K562 (cell line): Measurements from ENCODE around the gene RCOR2. TPM values are rescaled to one million over a fixed set of nuclear protein-coding genes. Genes with fewer than 3 reads are reported as not detected.

Experiments
- E2F8 ChIP-seq: fragments of 450-650 bp; IDR thresholded peaks from 2 replicates; pipeline ENCODE4 v1.7.1; 2018; ENCODE audit warnings: mild to moderate bottlenecking, low read depth; ENCODE audit not compliant: partially characterized antibody
- ERF ChIP-seq: fragments of 450-650 bp; formaldehyde crosslinking; IDR thresholded peaks from 2 replicates; pipeline ENCODE4 v1.4.0; 2020; ENCODE audit warnings: mild to moderate bottlenecking, mixed read lengths
- FOXJ3 ChIP-seq: sonication (generic); formaldehyde crosslinking; IDR thresholded peaks from 2 replicates; pipeline ENCODE4 v1.4.0; 2020; ENCODE audit warnings: mild to moderate bottlenecking, missing genetic modification reagents
- HINFP ChIP-seq: fragments of 450-650 bp; conservative IDR thresholded peaks from 2 replicates; pipeline ENCODE4 v1.6.1; 2016; ENCODE audit warnings: missing genetic modification characterization, low read depth, mild to moderate bottlenecking, control low read depth, missing compliant biosample characterization
- MYNN ChIP-seq, 2 experiments: sonication (generic); formaldehyde crosslinking in 1 of 2; IDR thresholded peaks; 2 replicates each; pipeline versions ENCODE4 v1.5.0 to v1.6.1; 2016 to 2020; ENCODE audit warnings: antibody characterized with exemption in 1 of 2, missing genetic modification reagents in 1 of 2
- NCOA6 ChIP-seq: fragments of 450-650 bp; IDR thresholded peaks from 2 replicates; pipeline ENCODE4 v1.6.1; 2017; ENCODE audit warnings: mild to moderate bottlenecking
- NFE2L1 ChIP-seq: fragments of 450-650 bp; IDR thresholded peaks from 2 replicates; pipeline ENCODE4 v1.6.1; 2016; ENCODE audit warnings: missing genetic modification characterization, low read depth, mild to moderate bottlenecking, missing compliant biosample characterization, moderate library complexity, borderline replicate concordance
- RBM15 ChIP-seq: fragments of 200-400 bp; formaldehyde crosslinking; IDR thresholded peaks from 2 replicates; pipeline ENCODE4 v1.6.1; 2018; ENCODE audit warnings: mild to moderate bottlenecking, low read length, moderate library complexity; ENCODE audit not compliant: insufficient read depth
- SPI1 ChIP-seq: IDR thresholded peaks from 2 replicates; pipeline ENCODE4 v1.6.1; 2011; ENCODE audit warnings: low read depth, low read length, control low read depth, borderline replicate concordance
- ZKSCAN8 ChIP-seq: fragments of 200-800 bp; sonication (Bioruptor generic); IDR thresholded peaks from 2 replicates; pipeline ENCODE4 v1.6.1; 2016; ENCODE audit warnings: missing genetic modification characterization, missing compliant biosample characterization
- ZNF311 ChIP-seq: fragments of 250-450 bp; sonication (Bioruptor Pico); IDR thresholded peaks from 2 replicates; pipeline ENCODE4 v1.4.0; 2020; ENCODE audit warnings: mild to moderate bottlenecking, moderate library complexity
- ZNF780A ChIP-seq: fragments of 250-450 bp; sonication (Bioruptor Pico); IDR thresholded peaks from 2 replicates; pipeline ENCODE4 v1.5.0; 2021; ENCODE audit warnings: mild to moderate bottlenecking
- polyA plus RNA-seq, 8 experiments: library from polyadenylated mRNA; depleted of rRNA in 4 of 8; stranded (reverse) in 5 of 8; unstranded in 3 of 8; fragments of >200 nt; fragmentation: Nextera tagmentation in 2 of 8; fragmentation: Illumina TruSeq in 1 of 8; extraction: Ambion mirVana in 2 of 8; extraction: Trizol in 1 of 8; gene quantifications; 2 replicates each; pipeline versions ENCODE4 v1.2.1 to v1.2.3, GENCODE V29; 2011 to 2014; ENCODE audit warnings: inconsistent platforms in 1 of 8, missing spikeins in 1 of 8
- total RNA-seq, 7 experiments: library from RNA; depleted of rRNA in 6 of 7; stranded (reverse); fragments of >200 nt in 6 of 7; fragmentation: Illumina TruSeq in 2 of 7; extraction: Trizol in 2 of 7; gene quantifications; 2 replicates each; pipeline versions ENCODE4 v1.2.1 to v1.2.3, GENCODE V29; 2011 to 2021; ENCODE audit warnings: low replicate concordance in 1 of 7
- TF ChIP-seq, protein P1 (sequence below), 2 experiments: fragments of 450-650 bp in 1 of 2; sonication (generic) in 1 of 2; formaldehyde crosslinking in 1 of 2; IDR thresholded peaks; 2 replicates each; pipeline versions ENCODE4 v1.7.1 to v1.9.0; 2016 to 2022; ENCODE audit warnings: inconsistent platforms in 1 of 2, mild to moderate bottlenecking in 1 of 2, missing genetic modification reagents in 1 of 2

RCOR2 gene
- total and polyA plus RNA-seq, 9 of the 15 experiments (the other 6 are each of a cell fraction or from before 2014, with no cell fraction given) = 0.04 to 6.5 (median 2.5) TPM; not detected in 1

GRCh38 chr11:63888170-63889086, 28.5 kb downstream of the RCOR2 start (continued):
- TF ChIP-seq ZNF311 (CRISPR knock-in tag) (no peak), HINFP (no peak), FOXJ3 (CRISPR knock-in tag) (no peak), NFE2L1 (tag) (no peak), E2F8 (no peak), ERF (CRISPR knock-in tag) (no peak), SPI1 (no peak), NCOA6 (no peak), MYNN (IDR thresholded peaks at IDR 0.05) (no peak), MYNN (CRISPR knock-in tag; IDR thresholded peaks at IDR 0.05) (no peak), RBM15 (no peak), ZNF780A (no peak), ZKSCAN8 (CRISPR knock-in tag) (no peak)
- TF ChIP-seq, protein P1, sequence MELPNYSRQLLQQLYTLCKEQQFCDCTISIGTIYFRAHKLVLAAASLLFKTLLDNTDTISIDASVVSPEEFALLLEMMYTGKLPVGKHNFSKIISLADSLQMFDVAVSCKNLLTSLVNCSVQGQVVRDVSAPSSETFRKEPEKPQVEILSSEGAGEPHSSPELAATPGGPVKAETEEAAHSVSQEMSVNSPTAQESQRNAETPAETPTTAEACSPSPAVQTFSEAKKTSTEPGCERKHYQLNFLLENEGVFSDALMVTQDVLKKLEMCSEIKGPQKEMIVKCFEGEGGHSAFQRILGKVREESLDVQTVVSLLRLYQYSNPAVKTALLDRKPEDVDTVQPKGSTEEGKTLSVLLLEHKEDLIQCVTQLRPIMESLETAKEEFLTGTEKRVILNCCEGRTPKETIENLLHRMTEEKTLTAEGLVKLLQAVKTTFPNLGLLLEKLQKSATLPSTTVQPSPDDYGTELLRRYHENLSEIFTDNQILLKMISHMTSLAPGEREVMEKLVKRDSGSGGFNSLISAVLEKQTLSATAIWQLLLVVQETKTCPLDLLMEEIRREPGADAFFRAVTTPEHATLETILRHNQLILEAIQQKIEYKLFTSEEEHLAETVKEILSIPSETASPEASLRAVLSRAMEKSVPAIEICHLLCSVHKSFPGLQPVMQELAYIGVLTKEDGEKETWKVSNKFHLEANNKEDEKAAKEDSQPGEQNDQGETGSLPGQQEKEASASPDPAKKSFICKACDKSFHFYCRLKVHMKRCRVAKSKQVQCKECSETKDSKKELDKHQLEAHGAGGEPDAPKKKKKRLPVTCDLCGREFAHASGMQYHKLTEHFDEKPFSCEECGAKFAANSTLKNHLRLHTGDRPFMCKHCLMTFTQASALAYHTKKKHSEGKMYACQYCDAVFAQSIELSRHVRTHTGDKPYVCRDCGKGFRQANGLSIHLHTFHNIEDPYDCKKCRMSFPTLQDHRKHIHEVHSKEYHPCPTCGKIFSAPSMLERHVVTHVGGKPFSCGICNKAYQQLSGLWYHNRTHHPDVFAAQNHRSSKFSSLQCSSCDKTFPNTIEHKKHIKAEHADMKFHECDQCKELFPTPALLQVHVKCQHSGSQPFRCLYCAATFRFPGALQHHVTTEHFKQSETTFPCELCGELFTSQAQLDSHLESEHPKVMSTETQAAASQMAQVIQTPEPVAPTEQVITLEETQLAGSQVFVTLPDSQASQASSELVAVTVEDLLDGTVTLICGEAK (IDR thresholded peaks at IDR 0.05) = peak; percentile 76
- TF ChIP-seq, protein P1 (CRISPR knock-in tag; IDR thresholded peaks at IDR 0.05) = no peak
